HG03457 (cell line): ENCODE data around the gene GIMAP8.
"Not testable (repeated sequence)": the region's sequence is repeated elsewhere in the genome, so short reads cannot be mapped to it uniquely, and the experiment has no call there.

Experiments used
- ATAC-seq: cut with Tn5 transposase; IDR thresholded peaks from one replicate; pipeline ENCODE4 v1.9.1; 2021; ENCODE audit warnings: moderate number of reproducible peaks; ENCODE audit not compliant: unreplicated experiment

The GIMAP8 gene

DNA sequence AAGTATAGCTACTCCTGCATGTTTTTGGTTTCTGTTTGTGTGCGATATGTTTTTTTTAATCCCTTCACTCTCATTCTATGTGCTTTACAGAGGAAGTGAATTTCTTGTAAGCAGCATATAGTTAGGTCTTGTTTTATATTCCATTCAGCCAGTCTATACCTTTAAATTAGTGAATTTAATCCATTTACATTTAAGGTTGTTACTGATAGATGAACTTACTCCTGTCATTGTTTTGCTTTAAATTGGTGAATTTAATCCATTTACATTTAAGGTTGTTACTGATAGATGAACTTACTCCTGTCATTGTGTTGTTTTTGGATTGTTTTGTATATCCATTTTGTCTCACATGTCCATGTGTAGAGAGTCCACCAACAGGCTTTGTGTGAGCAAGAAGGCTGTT is 11.1 kb downstream of the GIMAP8 start:
- no peak for ATAC-seq

DNA sequence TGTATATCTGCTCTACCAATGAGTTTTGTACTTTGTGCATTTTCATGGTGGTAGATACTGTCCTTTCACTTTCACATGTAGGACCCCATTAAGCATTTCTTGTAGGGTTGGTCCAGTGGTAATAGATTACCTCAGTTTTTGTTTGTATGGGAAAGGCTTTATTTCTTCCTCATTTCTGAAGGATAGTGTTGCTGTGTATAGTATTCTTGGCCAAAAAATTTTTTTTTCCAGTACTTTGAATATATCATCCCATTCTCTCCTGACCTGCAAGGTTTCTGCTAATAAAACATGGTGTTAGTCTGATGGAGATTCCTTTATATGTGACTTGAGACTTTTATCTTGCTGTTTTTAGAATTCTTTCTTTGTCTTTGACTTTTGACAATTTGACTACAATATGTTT is 12.0 kb downstream of the GIMAP8 start:
- ATAC-seq, result no peak

DNA sequence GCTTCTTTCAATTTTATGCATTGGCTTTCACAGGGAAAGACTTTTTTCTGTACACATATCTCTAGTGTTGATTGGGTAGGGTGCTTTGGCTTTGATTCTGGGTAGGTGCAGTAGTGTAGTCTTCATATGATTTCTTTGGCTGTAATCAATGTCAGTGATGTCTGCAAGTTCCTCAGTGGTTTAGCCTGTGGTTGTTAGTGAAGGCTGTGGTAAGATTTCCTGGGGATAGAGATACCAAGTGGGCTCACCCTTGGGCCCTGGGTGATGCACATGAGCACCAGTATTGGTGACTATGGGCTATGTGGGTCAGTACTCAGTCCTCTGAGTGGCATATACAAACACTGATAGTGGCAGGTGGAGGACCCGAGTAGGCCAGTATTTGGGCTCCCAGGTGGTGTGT is 13.0 kb downstream of the GIMAP8 start:
- no peak for ATAC-seq

DNA sequence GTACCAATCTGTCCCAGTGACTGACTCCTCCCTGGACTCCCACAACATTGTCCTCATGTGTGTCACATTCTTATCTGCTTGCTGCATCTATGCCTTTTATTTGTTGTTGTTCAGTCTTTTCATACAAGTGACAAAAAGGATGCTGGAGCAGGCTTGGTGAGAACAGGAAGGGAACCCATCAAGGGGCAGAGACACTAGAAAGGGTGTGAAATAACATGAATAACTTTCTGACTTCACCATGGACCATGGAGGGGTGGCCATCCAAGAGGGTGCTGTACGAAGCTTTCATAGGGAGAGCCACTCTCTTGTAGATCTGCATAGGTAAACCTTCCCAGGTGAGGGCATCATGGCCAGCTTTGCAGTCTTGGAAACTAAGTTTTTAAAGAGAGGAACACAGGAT is 14.5 kb downstream of the GIMAP8 start:
- no peak for ATAC-seq

DNA sequence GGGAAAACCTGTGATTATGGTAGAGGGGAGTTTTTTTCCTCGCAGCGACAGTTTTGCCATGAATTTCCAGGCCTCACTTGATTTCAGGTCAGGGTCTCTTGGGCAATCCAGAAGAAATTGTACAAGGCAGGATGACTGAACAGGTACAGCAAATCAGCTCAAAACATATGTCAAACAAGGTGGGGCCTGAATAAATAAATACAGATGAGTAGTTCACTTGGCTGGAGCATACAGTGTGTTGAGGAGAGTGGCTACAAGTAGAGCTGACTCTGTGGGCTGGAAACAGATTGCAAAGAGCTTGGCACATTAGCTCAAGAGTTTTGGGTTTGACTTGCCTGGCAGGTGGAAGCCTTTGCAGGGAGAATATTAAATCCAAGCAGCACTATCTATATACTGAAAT is 15.0 kb downstream of the GIMAP8 start:
- ATAC-seq, result no peak

DNA sequence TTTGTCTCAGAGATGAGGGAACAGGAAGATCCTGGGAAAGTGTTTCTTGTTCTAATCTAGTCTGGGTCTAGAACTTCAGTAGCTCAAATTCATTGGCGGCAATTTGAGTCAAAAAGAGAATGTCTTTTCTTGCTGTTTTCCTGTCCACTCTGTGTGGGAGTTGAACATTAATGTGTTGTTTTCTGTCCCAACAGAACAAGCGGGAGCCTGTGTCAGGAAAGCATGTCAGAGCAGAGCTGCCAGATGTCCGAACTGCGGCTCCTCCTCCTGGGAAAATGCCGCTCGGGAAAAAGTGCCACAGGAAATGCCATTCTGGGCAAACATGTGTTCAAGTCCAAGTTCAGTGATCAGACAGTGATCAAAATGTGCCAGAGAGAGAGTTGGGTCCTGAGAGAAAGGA is 16.0 kb downstream of the GIMAP8 start:
- ATAC-seq, result no peak

DNA sequence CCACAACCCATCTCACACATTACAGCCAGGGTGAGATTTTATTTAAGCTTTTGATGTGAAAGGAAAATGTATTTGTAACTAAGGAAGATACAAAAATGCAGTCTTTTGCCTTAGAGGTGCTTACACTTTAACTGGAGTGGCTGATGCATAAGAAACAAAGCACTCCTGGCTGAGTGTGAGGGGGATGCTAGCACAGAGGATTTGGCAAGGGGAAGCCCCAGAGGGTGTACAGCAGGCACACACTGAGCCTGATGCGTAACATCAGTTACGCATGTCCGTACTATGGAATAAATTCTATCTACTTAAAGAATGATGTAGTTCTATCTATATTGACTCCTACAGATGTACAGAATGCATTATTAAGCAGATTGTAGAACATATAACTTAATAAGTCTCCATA is 17.8 kb downstream of the GIMAP8 start:
- ATAC-seq, result no peak

DNA sequence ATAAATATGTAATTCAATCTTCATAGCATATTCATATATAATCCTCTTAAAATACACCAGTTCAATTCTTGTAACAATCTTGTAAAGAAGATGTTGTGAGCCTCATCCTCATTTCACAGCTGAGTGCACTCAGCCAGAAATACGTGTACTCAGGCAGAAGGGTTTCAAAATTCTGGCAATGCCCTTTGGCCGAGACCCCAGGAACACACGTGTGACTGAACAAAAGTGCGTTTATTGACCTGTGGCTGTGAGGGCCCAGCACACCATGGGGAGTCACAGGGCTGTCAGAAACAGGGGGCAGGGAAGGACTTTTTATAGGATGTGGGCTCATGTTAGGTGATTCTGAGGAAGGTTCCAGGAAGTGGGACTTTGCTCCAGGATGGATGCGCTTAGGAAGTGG is 21.5 kb downstream of the GIMAP8 start:
- ATAC-seq, result no peak

DNA sequence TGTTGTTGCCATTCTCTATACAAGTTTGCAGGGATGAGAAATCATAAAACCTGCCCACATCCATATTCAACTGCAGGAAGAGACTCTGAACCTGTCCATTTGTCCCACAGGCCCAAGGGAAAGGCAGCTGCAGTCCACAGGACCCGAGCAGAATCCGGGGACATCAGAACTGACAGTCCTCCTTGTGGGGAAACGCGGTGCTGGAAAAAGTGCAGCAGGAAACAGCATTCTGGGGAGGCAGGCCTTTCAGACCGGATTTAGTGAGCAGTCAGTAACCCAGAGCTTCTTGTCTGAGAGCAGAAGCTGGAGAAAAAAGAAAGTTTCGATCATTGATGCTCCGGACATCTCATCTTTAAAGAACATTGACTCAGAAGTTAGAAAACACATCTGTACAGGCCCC is 23.5 kb downstream of the GIMAP8 start:
- no peak for ATAC-seq

DNA sequence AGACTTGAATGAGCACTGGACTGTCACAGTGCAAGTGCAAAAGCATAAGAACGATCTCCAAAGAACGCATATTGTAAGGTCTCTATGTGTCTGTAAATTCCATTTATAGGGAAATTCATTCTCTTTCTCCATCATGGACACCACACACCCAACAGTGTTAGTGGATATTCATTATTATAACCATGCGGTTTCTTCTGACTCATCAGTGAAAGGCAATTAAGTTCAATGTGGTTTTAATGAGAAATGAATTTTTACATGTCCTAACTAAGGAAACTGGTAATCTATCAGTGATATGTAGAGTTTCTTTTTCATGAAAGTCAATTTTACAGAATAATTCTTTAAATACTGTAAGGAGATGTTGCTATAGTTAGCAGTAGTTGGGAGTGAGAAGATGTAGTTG is 25.9 kb downstream of the GIMAP8 start:
- ATAC-seq, result no peak

DNA sequence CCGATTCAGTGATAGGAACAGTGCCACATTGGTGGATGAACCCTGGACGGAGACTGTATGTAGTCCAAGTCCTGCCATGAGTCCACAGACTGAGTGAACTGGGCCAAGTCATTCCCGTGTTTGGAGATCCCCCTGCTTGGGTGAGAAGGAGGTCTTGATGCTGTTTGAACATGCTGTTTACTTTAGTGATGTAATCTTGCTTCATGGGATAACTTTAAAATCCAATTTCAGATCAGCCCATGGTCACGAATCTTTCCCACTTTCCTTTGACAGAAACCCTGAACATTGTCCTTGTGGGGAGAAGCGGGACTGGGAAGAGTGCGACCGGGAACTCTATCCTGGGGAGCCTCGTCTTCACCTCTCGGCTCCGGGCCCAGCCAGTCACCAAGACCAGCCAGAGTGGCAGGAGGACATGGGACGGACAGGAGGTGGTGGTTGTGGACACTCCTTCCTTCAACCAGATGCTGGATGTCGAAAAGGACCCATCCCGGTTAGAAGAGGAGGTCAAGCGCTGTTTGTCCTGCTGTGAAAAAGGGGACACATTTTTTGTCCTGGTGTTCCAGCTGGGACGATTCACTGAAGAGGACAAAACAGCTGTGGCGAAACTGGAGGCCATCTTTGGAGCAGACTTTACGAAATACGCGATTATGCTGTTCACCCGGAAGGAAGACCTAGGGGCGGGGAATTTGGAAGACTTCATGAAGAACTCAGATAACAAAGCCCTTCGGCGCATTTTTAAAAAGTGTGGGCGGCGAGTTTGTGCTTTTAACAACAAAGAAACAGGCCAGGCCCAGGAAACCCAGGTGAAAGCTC is 26.6 kb downstream of the GIMAP8 start:
- ATAC-seq, result no peak

DNA sequence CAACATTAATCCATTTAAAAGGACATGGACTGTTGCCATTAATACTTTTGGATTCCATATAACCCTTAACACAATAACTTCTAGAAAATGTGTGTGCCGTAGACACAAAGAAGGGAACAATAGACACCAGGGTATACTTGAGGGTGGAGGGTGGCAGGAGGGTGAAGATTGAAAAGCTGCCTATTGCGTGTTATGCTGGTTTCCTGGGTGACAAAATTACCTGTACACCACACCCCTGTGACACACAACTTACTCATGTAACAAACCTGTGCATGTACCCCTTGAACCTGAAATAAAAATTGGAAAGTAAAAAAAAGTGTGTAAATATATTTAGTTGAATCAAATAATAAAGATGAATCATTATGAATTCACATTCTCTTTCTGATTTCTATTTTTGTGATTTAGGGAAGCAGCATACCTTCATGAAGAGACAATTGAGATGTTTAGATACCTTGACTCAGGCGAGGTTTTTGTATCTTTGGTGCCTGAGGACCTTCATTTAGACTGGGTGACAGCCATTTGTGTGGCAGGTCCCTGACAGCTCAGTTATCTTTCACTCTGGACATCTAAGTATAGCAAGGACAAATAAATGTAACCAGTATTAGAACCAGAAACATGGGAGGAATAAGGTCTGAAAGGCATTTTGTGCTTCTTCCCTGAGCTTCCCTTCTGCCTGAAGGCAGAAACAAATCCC is 28.7 kb downstream of the GIMAP8 start:
- no peak for ATAC-seq

DNA sequence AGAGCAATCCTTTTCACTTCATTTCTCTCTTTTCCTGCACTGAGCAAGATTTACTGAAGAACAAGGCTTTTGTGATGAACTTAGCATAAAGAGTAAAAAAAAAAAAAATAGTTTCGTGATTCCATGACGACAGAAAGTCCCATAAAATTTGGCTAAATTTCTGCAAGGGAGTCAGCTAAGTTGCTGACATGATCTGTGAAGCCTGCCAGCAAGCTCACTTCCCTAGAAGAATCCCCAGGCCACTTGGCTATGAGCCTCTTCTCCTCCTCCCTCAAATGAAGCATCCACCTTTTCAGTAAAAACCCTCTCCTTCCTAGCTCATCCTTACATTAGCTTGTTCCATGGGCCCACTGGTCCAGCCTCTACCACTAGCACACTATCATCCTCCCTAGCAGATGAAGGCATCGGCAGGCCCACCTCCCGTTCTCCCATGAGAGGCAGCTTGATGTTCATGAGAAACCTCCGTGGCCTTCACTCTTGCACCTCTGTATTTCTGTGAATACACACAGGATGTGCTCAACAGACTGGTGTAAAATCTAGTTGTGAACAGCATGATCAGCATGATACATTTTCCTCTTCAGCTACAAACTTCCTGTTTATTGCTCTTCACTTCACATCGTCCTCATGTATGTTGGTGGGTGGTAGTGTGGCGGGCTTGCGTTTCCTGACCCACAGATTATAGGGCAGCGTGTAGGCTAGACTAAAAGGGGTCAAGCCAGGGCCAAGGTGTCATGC is 30.9 kb downstream of the GIMAP8 start:
- ATAC-seq, result no peak

DNA sequence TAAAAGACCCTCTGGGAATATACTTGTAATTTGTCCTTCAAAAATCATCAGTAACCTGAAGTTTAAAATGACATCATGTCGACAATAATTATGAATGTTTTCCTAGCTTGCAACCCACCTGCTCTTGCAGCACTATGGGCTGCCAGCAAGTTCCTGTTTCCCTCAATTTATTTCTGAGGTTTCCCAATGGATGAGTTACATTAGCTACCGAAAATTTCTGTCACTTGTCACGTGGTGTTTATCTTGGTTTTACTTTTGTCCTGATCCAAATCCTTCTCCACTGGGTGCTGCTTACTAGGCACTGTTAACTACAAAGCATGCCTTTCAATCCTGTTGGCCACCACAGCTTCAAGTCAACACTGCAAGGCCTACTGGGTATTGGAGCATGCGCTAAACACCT is 31.5 kb downstream of the GIMAP8 start:
- no peak for ATAC-seq

DNA sequence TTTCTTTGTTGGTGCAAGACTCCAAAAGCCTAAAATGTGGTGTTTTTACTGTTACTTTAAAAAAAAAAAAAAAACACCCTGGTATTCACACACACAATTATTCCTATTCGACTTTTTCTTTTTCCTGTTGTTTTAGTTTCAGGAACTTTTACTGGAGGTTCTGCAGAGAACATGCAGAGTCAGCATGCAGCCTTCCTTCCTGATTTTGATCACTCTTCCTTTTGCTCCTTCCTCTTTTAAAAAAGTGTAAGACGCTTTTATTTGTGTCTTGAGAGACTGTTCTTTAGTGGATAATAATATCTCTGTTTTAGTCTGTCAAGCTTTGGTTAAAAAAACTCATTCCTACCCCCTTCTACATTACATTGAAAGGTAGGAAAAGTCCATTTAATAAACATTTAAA is 33.1 kb downstream of the GIMAP8 start:
- ATAC-seq, result not testable (repeated sequence)

DNA sequence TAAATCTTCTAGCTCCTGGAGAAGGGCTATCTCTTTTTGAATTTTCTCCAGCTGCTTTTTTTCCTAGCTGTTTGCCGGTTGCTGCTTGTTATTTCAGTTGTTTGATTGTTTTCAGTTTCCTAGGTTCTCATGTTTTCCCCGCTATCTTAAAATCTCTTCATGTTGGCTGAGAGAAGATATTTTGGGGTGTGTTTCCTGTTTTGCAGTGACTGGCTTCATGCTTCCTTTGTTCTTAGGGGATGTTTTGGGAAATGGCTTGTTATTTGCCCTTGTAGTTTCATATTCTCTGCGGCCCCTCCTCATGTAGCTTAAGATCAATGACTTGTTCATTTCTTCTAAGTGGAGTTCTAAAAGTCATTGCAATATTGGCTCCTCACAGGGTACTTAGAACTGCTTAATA is 33.6 kb downstream of the GIMAP8 start:
- ATAC-seq, result not testable (repeated sequence)

DNA sequence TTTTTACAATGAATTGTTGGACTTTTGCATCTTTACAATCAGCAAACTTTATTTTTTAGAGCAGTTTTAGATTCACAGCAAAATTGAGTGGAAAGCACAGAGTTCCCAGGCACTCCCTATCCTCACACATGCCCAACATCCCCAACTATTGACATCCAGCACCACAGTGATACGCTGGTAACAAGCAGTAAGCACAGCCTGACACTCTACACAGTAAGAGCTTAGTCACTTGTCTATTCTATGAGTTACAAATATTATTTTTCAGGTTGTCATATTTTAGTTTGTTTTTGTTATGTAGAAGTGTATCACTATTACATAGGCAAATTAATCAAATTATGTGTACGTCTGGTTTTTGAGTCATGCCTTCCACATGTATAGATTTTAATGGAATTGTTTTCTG is 37.2 kb downstream of the GIMAP8 start:
- ATAC-seq, result no peak

DNA sequence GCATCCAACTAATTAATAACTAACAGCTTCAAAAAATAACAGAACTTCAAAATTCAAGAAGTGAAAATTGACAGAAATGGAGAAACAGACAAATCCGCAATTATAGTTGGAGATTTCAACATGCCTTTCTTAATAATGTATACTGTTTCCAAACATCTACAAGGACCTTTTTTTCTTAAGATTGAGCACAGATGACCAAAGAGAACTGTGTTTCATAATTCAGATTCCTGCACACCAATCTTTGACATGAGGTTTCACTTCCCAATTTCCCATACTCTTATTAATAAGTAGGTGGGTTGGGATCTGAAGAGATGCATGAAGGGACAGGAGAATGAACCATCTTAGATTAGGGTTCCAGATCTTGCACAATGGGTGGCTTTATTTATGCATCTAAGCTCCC is 39.4 kb downstream of the GIMAP8 start:
- ATAC-seq, result no peak

DNA sequence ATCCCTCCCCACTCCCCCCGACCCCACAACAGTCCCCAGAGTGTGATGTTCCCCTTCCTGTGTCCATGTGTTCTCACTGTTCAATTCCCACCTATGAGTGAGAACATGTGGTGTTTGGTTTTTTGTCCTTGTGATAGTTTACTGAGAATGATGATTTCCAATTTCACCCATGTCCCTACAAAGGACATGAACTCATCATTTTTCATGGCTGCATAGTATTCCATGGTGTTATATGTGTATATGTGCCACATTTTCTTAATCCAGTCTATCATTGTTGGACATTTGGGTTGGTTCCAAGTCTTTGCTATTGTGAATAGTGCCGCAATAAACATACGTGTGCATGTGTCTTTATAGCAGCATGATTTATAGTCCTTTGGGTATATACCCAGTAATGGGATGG is 43.0 kb downstream of the GIMAP8 start:
- not testable (repeated sequence) for ATAC-seq

DNA sequence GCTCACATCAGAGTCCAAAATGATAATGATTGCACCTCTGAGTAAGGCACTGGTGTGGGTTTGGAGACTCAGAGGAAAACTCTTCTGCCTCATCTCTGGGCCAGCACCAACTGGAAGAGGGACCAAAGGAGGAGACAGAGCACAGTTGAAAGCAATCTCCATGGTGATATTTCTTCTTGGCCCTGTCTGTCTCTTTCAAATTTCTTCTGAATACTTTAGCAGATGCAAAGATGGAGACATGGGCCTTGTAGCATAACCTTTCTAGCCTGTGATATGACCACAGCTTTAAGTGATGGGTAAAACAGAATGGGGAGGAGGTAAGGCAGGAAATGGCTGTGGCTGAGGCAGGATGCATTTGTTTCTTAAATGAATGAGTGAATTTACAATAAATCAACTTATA is 52.1 kb downstream of the GIMAP8 start:
- ATAC-seq, result no peak

DNA sequence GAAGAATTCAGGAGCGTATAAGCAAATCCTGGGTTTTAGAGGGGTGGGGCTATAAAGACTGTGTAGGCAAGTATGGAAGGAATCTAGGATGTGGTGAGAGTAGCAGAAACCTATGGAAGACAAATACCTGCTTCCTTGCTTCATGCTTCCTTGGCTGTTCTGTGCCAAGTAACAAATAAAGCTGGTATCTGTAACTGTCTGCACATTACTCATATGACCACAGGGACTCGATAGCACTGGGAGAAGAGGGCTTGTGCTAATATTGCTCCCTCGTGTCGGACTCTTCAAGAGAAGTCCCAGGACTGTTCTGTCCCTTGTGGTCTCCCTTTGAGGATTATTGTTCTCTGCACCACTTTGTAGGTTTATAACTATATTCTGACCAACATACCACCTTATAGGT is 52.7 kb downstream of the GIMAP8 start:
- no peak for ATAC-seq

DNA sequence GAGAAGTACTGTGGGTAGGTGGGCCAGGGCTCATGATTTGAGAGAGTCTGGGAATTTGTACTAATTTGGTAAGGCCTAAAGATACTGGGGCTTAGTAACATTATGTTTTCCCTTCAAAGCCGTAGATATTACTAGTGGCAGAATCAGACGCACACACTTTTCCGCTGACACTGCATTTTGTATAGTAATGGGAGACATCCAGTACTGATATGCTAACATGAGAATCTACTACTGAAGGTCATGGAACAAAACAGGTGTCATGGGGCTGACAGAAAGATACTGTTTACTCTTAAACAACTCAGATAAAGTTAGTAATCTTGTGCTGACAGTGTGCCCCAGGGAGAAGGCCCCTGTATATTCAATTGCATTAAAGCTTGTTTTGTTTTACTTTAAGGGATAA is 53.2 kb downstream of the GIMAP8 start:
- ATAC-seq, result no peak
